Endothelial cell of umbilical vein (primary cell): ENCODE data around the gene DIAPH3.

Experiments used
- EZH2 ChIP-seq: IDR thresholded peaks from 2 replicates; pipeline ENCODE4 v1.6.1; 2012; ENCODE audit warnings: borderline replicate concordance, low read depth, mild to moderate bottlenecking, moderate library complexity, low read length, inconsistent platforms; ENCODE audit not compliant: severe bottlenecking
- FOS ChIP-seq: IDR thresholded peaks from 2 replicates; pipeline ENCODE4 v1.6.1; 2011; ENCODE audit warnings: mild to moderate bottlenecking, low read length, moderate library complexity, borderline replicate concordance; ENCODE audit not compliant: insufficient read depth
- GATA2 ChIP-seq: IDR thresholded peaks from 2 replicates; pipeline ENCODE4 v1.7.0; 2011; ENCODE audit warnings: low read depth, mild to moderate bottlenecking, moderate library complexity, mixed read lengths, low read length; ENCODE audit not compliant: insufficient read length, insufficient read depth
- MYC ChIP-seq: IDR thresholded peaks from one replicate; pipeline ENCODE4 v1.6.1; 2011; ENCODE audit warnings: mild to moderate bottlenecking, low read depth, low read length
- POLR2A ChIP-seq: IDR thresholded peaks from 2 replicates; pipeline ENCODE4 v1.6.1; 2012; ENCODE audit warnings: low read depth, mild to moderate bottlenecking, control low read depth, low read length
- POLR2AphosphoS5 ChIP-seq: IDR thresholded peaks from 2 replicates; pipeline ENCODE4 v1.6.1; 2012; ENCODE audit warnings: low read depth, mild to moderate bottlenecking, control low read depth, low read length, moderate library complexity; ENCODE audit not compliant: insufficient read depth
- TF ChIP-seq, protein P1 (sequence below): IDR thresholded peaks from 2 replicates; pipeline ENCODE4 v1.6.1; 2011; ENCODE audit not compliant: insufficient read depth, insufficient read length
- TF ChIP-seq, protein P2 (sequence below), 2 donors: IDR thresholded peaks; 1 replicate in 1 of 2; 2 replicates in 1 of 2; pipeline ENCODE4 v1.5.1; 2011; ENCODE audit warnings: low read length in 2 of 2, mild to moderate bottlenecking in 2 of 2, moderate library complexity in 2 of 2, control low read depth in 1 of 2, inconsistent platforms in 1 of 2, low read depth in 1 of 2; ENCODE audit not compliant: insufficient read depth in 1 of 2; ENCODE audit errors: extremely low read depth in 1 of 2

DNA sequence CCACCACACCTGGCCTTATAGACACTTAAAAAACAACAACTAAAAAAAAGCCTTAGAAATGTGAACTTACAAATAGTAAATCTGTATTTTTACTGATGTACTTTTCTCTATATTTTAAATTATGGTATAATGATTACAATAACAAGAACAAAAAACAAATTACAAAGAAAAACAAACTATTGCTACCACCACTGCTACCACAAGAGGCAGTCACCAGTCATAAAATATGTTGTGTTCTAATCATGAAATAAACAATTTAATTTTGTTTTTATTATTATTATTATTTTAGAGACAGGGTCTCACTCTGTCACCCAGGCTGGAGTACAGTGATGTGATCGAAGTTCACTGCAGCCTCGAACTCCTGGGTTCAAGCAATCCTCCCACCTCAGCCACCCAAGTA is 72.2 kb downstream of the DIAPH3 start:
- TF ChIP-seq, protein P1, sequence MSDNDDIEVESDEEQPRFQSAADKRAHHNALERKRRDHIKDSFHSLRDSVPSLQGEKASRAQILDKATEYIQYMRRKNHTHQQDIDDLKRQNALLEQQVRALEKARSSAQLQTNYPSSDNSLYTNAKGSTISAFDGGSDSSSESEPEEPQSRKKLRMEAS: no peak
- TF ChIP-seq GATA2 (no peak), EZH2 (no peak), POLR2A (no peak), POLR2AphosphoS5 (no peak), MYC (no peak), FOS (no peak)
- TF ChIP-seq, protein P2, sequence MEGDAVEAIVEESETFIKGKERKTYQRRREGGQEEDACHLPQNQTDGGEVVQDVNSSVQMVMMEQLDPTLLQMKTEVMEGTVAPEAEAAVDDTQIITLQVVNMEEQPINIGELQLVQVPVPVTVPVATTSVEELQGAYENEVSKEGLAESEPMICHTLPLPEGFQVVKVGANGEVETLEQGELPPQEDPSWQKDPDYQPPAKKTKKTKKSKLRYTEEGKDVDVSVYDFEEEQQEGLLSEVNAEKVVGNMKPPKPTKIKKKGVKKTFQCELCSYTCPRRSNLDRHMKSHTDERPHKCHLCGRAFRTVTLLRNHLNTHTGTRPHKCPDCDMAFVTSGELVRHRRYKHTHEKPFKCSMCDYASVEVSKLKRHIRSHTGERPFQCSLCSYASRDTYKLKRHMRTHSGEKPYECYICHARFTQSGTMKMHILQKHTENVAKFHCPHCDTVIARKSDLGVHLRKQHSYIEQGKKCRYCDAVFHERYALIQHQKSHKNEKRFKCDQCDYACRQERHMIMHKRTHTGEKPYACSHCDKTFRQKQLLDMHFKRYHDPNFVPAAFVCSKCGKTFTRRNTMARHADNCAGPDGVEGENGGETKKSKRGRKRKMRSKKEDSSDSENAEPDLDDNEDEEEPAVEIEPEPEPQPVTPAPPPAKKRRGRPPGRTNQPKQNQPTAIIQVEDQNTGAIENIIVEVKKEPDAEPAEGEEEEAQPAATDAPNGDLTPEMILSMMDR (IDR thresholded peaks at IDR 0.05; ENCODE audit: extremely low read depth in 1 of 2, insufficient read depth in 1 of 2, low read depth in 1 of 2, low read length in 2 of 2): no peak
